Mesothelial cell of epicardium (in vitro differentiated cells): ENCODE measurements around the gene MAK. TPM values are rescaled to one million over a fixed set of nuclear protein-coding genes. Genes with fewer than 3 reads are reported as not detected.

Source experiments
- DNase-seq, 2 experiments: peaks; one replicate each; pipeline ENCODE4 v3.0.0; 2021; ENCODE audit warnings: low spot score in 2 of 2; ENCODE audit not compliant: unreplicated experiment in 2 of 2
- H3K27ac Mint-ChIP-seq: 2 replicates; pipeline ENCODE4 v1.8.0; 2021; ENCODE audit warnings: mixed read lengths
- H3K27me3 Mint-ChIP-seq: 2 replicates; pipeline ENCODE4 v1.8.0; 2021; ENCODE audit warnings: low read depth, mixed read lengths
- H3K36me3 Mint-ChIP-seq: 2 replicates; pipeline ENCODE4 v1.8.0; 2021; ENCODE audit warnings: mixed read lengths
- H3K4me1 Mint-ChIP-seq: 2 replicates; pipeline ENCODE4 v1.8.0; 2021; ENCODE audit warnings: mixed read lengths
- H3K4me3 Mint-ChIP-seq: 2 replicates; pipeline ENCODE4 v1.8.0; 2021; ENCODE audit warnings: mild to moderate bottlenecking, moderate library complexity, mixed read lengths
- H3K9me3 Mint-ChIP-seq: 2 replicates; pipeline ENCODE4 v1.8.0; 2021; ENCODE audit warnings: mixed read lengths
- total RNA-seq: library from RNA; stranded (reverse); gene quantifications from 3 replicates; pipeline ENCODE4 v1.2.1, GENCODE V29; 2021
- TF ChIP-seq, protein P1 (sequence below): fragments of 200-600 bp; sonication (generic); IDR thresholded peaks from one replicate; pipeline ENCODE4 v1.5.0; 2021; ENCODE audit warnings: antibody characterized with exemption; ENCODE audit not compliant: unreplicated experiment

Gene MAK
- total RNA-seq, 1 donor from 2014 or later: 0.25 TPM

DNA sequence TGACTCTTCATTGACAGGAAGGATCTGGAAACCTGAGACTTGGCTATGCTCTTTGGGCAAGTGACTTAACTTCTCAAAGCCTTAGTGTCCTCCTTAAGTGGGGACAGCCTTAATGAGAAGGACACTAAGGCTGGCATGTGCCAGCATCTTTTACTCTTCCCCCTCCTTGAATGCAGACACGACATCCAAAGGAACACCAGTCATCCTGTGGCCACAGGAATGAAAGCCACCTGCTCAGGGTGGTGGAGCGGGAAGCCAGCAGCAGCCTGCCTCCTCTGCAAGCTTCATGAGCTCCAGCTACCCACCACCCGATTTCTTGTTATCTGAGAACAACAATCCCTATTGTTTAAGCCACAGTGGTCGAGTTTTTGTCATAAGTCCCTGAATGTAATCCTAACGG is 46.2 kb downstream of the MAK start:
- Mint-ChIP-seq H3K4me1 (no peaks in the 10 kb centered on the region), H3K4me3 (no peak overlapping the region), H3K36me3 (peaks cover 16% of the 10 kb centered on the region), H3K27ac (no peak overlapping the region), H3K9me3 (no peaks in the 10 kb centered on the region), H3K27me3 (no peaks in the 10 kb centered on the region)
- TF ChIP-seq, protein P1, sequence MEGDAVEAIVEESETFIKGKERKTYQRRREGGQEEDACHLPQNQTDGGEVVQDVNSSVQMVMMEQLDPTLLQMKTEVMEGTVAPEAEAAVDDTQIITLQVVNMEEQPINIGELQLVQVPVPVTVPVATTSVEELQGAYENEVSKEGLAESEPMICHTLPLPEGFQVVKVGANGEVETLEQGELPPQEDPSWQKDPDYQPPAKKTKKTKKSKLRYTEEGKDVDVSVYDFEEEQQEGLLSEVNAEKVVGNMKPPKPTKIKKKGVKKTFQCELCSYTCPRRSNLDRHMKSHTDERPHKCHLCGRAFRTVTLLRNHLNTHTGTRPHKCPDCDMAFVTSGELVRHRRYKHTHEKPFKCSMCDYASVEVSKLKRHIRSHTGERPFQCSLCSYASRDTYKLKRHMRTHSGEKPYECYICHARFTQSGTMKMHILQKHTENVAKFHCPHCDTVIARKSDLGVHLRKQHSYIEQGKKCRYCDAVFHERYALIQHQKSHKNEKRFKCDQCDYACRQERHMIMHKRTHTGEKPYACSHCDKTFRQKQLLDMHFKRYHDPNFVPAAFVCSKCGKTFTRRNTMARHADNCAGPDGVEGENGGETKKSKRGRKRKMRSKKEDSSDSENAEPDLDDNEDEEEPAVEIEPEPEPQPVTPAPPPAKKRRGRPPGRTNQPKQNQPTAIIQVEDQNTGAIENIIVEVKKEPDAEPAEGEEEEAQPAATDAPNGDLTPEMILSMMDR: no peak
- DNase-seq: no peak

DNA sequence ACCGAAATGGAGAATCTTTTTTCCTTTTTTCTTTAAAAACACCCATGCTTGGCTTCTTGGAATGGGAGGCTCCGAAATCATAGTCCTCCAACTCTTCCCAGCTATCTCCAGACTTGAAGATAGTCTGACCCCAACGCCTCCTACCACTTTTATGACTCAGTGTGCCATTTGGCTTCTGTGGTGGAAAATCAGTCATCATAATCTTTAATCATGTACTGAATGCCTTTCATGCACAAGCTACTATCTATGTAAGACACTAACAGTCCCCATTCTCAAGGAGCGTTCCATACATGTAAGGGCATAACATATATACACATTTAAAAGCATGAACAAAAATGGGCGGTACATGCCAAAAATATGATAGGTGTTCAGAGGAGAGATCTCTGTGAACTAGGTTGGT is 46.7 kb downstream of the MAK start:
- Mint-ChIP-seq H3K27ac (no peak overlapping the region), H3K9me3 (no peaks in the 10 kb centered on the region), H3K4me3 (no peak overlapping the region)

DNA sequence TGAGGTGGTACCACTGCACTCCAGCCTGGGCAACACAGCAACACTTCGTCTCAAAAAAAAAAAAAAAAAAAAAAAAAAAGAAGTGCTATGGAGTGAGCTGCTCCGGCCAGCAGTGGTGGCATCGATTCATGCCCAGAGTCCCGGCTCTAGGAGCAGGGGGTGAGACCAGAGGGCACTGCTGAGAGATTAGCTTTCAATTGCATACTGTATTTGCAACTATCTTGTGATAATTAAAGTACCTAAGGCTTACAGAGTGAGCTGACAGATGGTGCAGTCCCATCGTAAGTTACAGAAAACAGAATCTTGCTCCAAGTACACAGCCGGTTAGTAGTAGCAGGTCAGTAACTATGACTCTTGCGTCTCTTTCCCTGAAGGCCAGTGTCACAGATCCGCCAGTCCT is 59.3 kb downstream of the MAK start:
- Mint-ChIP-seq H3K27ac (no peak overlapping the region), H3K27me3 (no peaks in the 10 kb centered on the region), H3K4me1 (no peaks in the 10 kb centered on the region), H3K4me3 (no peak overlapping the region), H3K9me3 (no peaks in the 10 kb centered on the region), H3K36me3 (peaks cover 39% of the 10 kb centered on the region)
- TF ChIP-seq, protein P1: no peak
- DNase-seq: no peak

More for the DNA sequence above, 46.7 kb downstream of the MAK start:
- Mint-ChIP-seq H3K4me1 (no peaks in the 10 kb centered on the region), H3K36me3 (peaks cover 16% of the 10 kb centered on the region), H3K27me3 (no peaks in the 10 kb centered on the region)
- no peak for DNase-seq
- TF ChIP-seq, protein P1: no peak

DNA sequence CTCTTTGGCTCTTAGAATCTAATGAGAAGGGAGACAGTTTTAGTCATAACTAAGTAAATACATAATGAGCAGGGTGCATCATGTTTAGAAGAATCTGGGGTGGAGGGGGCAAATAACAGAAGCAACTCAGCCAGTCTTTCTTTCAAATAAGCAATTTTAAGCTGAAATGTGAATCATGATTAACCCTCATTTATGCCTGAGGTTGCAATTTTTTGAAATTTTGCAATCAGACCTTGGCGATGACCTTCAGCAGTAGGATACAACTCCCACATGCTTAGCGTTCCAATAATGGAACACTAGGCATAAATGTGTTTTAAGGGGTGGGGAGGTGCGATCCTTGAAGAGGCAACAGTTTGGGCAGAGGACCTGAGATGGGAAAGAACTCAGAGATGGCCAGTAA is 60.1 kb downstream of the MAK start:
- H3K36me3 Mint-ChIP-seq: peaks cover 36% of the 10 kb centered on the region
- TF ChIP-seq, protein P1: no peak
- DNase-seq: no peak

DNA sequence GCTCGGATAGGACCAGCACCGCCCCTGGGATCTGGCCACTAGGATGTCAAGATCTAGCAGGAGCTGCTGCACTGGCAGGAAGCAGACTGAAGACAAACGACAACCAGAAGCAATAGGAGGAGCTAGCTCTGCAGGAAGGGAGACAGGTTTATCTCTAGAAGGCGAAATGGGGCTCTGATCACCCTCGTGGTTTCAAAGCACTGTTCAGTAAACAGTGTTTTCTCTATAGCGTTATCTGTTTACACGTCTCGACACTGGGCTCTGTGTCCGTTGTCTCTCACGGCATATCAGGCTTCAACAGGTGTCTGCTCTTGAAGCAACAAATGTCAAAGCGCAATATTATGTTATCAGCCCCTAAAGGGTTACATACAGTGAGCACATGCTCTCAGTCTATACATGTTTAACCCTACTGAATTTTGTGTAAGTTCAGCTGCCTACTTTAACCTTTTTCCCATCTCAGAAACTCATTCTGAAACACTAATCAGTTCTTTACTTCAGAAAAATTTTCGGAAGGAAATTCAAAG is 66.9 kb downstream of the MAK start:
- Mint-ChIP-seq H3K4me3 (no peak overlapping the region), H3K9me3 (no peaks in the 10 kb centered on the region), H3K36me3 (peaks cover 30% of the 10 kb centered on the region), H3K4me1 (no peaks in the 10 kb centered on the region), H3K27ac (no peak overlapping the region), H3K27me3 (no peaks in the 10 kb centered on the region)
- TF ChIP-seq, protein P1: no peak
- no peak for DNase-seq

More for the DNA sequence above, 60.1 kb downstream of the MAK start:
- H3K4me1 Mint-ChIP-seq: no peaks in the 10 kb centered on the region
- H3K27me3 Mint-ChIP-seq: no peaks in the 10 kb centered on the region
- H3K9me3 Mint-ChIP-seq: no peaks in the 10 kb centered on the region
- no peak overlapping the region for H3K4me3 Mint-ChIP-seq
- H3K27ac Mint-ChIP-seq: no peak overlapping the region

DNA sequence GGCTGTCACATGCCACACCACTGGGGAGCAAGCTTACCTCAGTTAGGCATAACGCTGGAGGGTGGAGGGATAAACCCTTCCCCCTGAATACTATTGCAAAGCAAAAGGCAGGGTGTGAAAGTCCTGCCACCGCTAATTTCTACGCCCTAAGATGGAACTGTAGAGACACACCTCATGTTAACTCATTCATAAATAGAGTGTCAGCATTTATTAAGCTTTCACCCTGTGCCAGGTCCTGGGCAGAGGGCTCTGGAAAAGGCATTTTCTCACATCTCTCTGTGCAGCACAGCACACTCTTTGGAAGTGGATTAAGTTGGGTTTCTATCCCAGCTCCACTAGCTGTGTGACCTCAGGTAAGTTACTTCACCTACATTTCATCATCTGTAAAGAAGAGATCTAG is 68.9 kb downstream of the MAK start:
- TF ChIP-seq, protein P1: no peak
- H3K36me3 Mint-ChIP-seq: peaks cover 19% of the 10 kb centered on the region
- H3K27ac Mint-ChIP-seq: no peak overlapping the region
- no peaks in the 10 kb centered on the region for H3K9me3 Mint-ChIP-seq
- no peaks in the 10 kb centered on the region for H3K27me3 Mint-ChIP-seq
- H3K4me3 Mint-ChIP-seq: no peak overlapping the region
- no peak for DNase-seq
- H3K4me1 Mint-ChIP-seq: no peaks in the 10 kb centered on the region
